HepG2 (cell line): ENCODE data around the gene TTC23. TPM values are rescaled to one million over a fixed set of nuclear protein-coding genes. Genes with fewer than 3 reads are reported as not detected.

ENCODE experiments used
- ATAC-seq: fragments of 200-7000 bp; cut with Tn5 transposase; 3 replicates; pipeline ENCODE4 v1.9.1; 2020; ENCODE audit warnings: mild to moderate bottlenecking, moderate library complexity
- BruUV-seq: library from RNA; stranded (reverse); fragments of 400-500 nt; replicated peaks from 2 replicates; lab custom pipeline; 2021; lab: Mats Ljungman, UMichigan
- CTCF ChIA-PET: fragments of 300-600 bp; formaldehyde crosslinking; extraction: SDS; loops from one replicate; lab custom pipeline; 2021; ENCODE audit warnings: low total read pairs, inconsistent platforms, low intra/inter-chr PET ratio; lab: Yijun Ruan, JAX
- POLR2A ChIA-PET: fragments of 350-600 bp; sonication (Branson Sonifier 250); formaldehyde crosslinking; loops from one replicate; lab custom pipeline; 2020; ENCODE audit warnings: antibody characterized with exemption, inconsistent platforms; lab: Yijun Ruan, JAX
- DNase-seq: peaks from one replicate; pipeline ENCODE4 v3.0.0-alpha.2; 2015; ENCODE audit warnings: low spot score
- FAIRE-seq: peaks from 3 replicates; lab custom pipeline; 2011; peaks lifted over from hg19 to GRCh38; lab: Jason Lieb, UNC
- H2AFZ ChIP-seq: one replicate; pipeline ENCODE4 v1.6.1; 2011; ENCODE audit warnings: low read length, inconsistent platforms
- H3K27ac ChIP-seq: fragments of 300-600 bp; 3 replicates; pipeline ENCODE4 v1.8.0; 2011; ENCODE audit warnings: mixed run types, mild to moderate bottlenecking, mixed read lengths, low read length, inconsistent platforms; ENCODE audit not compliant: insufficient read depth; ENCODE audit errors: extremely low read length
- H3K27me3 ChIP-seq, 2 experiments: fragments of 200-600 bp in 1 of 2; 2 replicates in 1 of 2; 3 replicates in 1 of 2; pipeline versions ENCODE4 v1.6.0 to v1.8.0; 2011; ENCODE audit warnings: low read length in 2 of 2, mild to moderate bottlenecking in 2 of 2, moderate library complexity in 2 of 2, inconsistent platforms in 1 of 2; ENCODE audit not compliant: insufficient read depth in 2 of 2, control insufficient read depth in 1 of 2
- H3K36me3 ChIP-seq, 2 experiments: fragments of 200-600 bp in 1 of 2; replicated peaks in 1 of 2; 2 replicates in 1 of 2; 3 replicates in 1 of 2; pipeline versions ENCODE4 v1.5.1 to v1.8.0; 2011; ENCODE audit warnings: low read length in 2 of 2, inconsistent platforms in 1 of 2; ENCODE audit not compliant: insufficient read depth in 2 of 2, control insufficient read depth in 1 of 2
- H3K4me1 ChIP-seq: 2 replicates; pipeline ENCODE4 v1.5.1; 2012; ENCODE audit warnings: low read length, inconsistent platforms; ENCODE audit not compliant: insufficient read depth
- H3K4me2 ChIP-seq: 2 replicates; pipeline ENCODE4 v1.6.0; 2011; ENCODE audit warnings: low read depth, low read length, inconsistent platforms
- H3K4me3 ChIP-seq, 3 experiments: fragments of 200-600 bp in 1 of 3; sonication (generic), shearing (Covaris generic) in 1 of 3; replicated peaks in 1 of 3; 2 replicates each; pipeline ENCODE4 v1.5.1; 2011 to 2016; ENCODE audit warnings: low read length in 3 of 3, inconsistent platforms in 2 of 3, low read depth in 2 of 3, mild to moderate bottlenecking in 2 of 3, control low read depth in 1 of 3, mixed read lengths in 1 of 3; ENCODE audit not compliant: insufficient read depth in 1 of 3
- H3K79me2 ChIP-seq: one replicate; pipeline ENCODE4 v1.6.1; 2011; ENCODE audit warnings: low read length, inconsistent platforms; ENCODE audit not compliant: insufficient read depth
- H3K9ac ChIP-seq: 2 replicates; pipeline ENCODE4 v1.6.0; 2011; ENCODE audit warnings: mild to moderate bottlenecking, low read depth, low read length, inconsistent platforms; ENCODE audit not compliant: insufficient read depth
- H3K9me3 ChIP-seq: 2 replicates; pipeline ENCODE4 v1.5.1; 2012; ENCODE audit warnings: mild to moderate bottlenecking, low read length
- H4K20me1 ChIP-seq: 2 replicates; pipeline ENCODE4 v1.6.0; 2011; ENCODE audit warnings: inconsistent platforms, mild to moderate bottlenecking, low read length, moderate library complexity; ENCODE audit not compliant: insufficient read depth
- JUN ChIP-seq: sonication (generic); formaldehyde crosslinking; IDR thresholded peaks from 2 replicates; pipeline ENCODE4 v1.4.0; 2020; ENCODE audit warnings: mild to moderate bottlenecking, missing genetic modification reagents
- JUNB ChIP-seq: sonication (generic); formaldehyde crosslinking; IDR thresholded peaks from 2 replicates; pipeline ENCODE4 v1.8.0; 2022; ENCODE audit warnings: missing genetic modification reagents, mild to moderate bottlenecking, borderline replicate concordance
- MED13 ChIP-seq: sonication (generic); formaldehyde crosslinking; IDR thresholded peaks from 2 replicates; pipeline ENCODE4 v1.5.0; 2020; ENCODE audit warnings: missing genetic modification reagents
- MEIS2 ChIP-seq: sonication (generic); formaldehyde crosslinking; IDR thresholded peaks from 2 replicates; pipeline ENCODE4 v1.9.0; 2021; ENCODE audit warnings: mild to moderate bottlenecking, missing genetic modification reagents
- MIER3 ChIP-seq: IDR thresholded peaks from 2 replicates; pipeline ENCODE4 v1.6.1; 2016; ENCODE audit warnings: missing compliant biosample characterization, borderline replicate concordance
- MTA1 ChIP-seq: sonication (generic); formaldehyde crosslinking; IDR thresholded peaks from 2 replicates; pipeline ENCODE4 v1.4.0; 2020; ENCODE audit warnings: missing genetic modification reagents, mild to moderate bottlenecking, borderline replicate concordance
- SMARCC2 ChIP-seq: fragments of 450-650 bp; IDR thresholded peaks from 2 replicates; pipeline ENCODE4 v1.6.1; 2017; ENCODE audit warnings: antibody characterized with exemption, mild to moderate bottlenecking
- TOPORS ChIP-seq: sonication (generic); formaldehyde crosslinking; IDR thresholded peaks from 2 replicates; pipeline ENCODE4 v1.8.0; 2023; ENCODE audit warnings: mild to moderate bottlenecking, missing genetic modification reagents
- U2AF1 ChIP-seq: fragments of 200-400 bp; formaldehyde crosslinking; optimal IDR thresholded peaks from 2 replicates; pipeline ENCODE3; 2017; ENCODE audit warnings: mild to moderate bottlenecking, low read depth, low read length
- ZFP37 ChIP-seq: sonication (generic); formaldehyde crosslinking; IDR thresholded peaks from 2 replicates; pipeline ENCODE4 v1.4.0; 2020; ENCODE audit warnings: missing genetic modification reagents, borderline replicate concordance
- ZNF143 ChIP-seq: sonication (generic); formaldehyde crosslinking; IDR thresholded peaks from 2 replicates; pipeline ENCODE4 v1.4.0; 2020; ENCODE audit warnings: missing genetic modification reagents
- ZNF329 ChIP-seq: sonication (generic); formaldehyde crosslinking; IDR thresholded peaks from 2 replicates; pipeline ENCODE4 v1.9.0; 2021; ENCODE audit warnings: low read depth, mild to moderate bottlenecking, missing genetic modification reagents
- ZNF431 ChIP-seq: sonication (generic); formaldehyde crosslinking; IDR thresholded peaks from 2 replicates; pipeline ENCODE4 v1.9.0; 2022; ENCODE audit warnings: missing genetic modification reagents, low read depth, mild to moderate bottlenecking, borderline replicate concordance
- ZNF720 ChIP-seq: sonication (generic); formaldehyde crosslinking; IDR thresholded peaks from 2 replicates; pipeline ENCODE4 v1.4.0; 2020; ENCODE audit warnings: missing genetic modification reagents
- ZNF747 ChIP-seq: sonication (generic); formaldehyde crosslinking; IDR thresholded peaks from 2 replicates; pipeline ENCODE4 v1.8.1; 2023; ENCODE audit warnings: missing genetic modification reagents, mild to moderate bottlenecking, borderline replicate concordance
- ZNF781 ChIP-seq: sonication (generic); formaldehyde crosslinking; IDR thresholded peaks from 2 replicates; pipeline ENCODE4 v1.5.1; 2020; ENCODE audit warnings: borderline replicate concordance, mild to moderate bottlenecking, missing genetic modification reagents; ENCODE audit errors: not compliant biosample characterization
- WGBS: methylation state at CpG from one replicate; pipeline ENCODE4 v1.1.6; 2017; ENCODE audit warnings: low lambda C conversion rate; 5-methylcytosine and 5-hydroxymethylcytosine counted together
- in situ Hi-C: cut with HindIII; loops from 2 replicates; pipeline ENCODE4 v1.10.0; 2017; ENCODE audit warnings: low pct_unique_long_range_greater_than_20kb; ENCODE audit not compliant: extremely low pct_ligation_motif_present
- intact Hi-C: fragments of 100-400 bp; cut with micrococcal nuclease; formaldehyde crosslinking; loops from one replicate; pipeline ENCODE4 v1.10.0; 2022; ENCODE audit not compliant: unreplicated experiment
- polyA plus RNA-seq, 8 experiments: library from polyadenylated mRNA; depleted of rRNA in 3 of 8; stranded (reverse) in 7 of 8; unstranded in 1 of 8; fragments of >200 nt; fragmentation: Illumina TruSeq in 4 of 8; extraction: Trizol in 4 of 8; gene quantifications; 2 replicates each; pipeline versions ENCODE4 v1.2.1 to v1.2.3, GENCODE V29; 2011 to 2016; ENCODE audit warnings: low read depth in 4 of 8, missing spikeins in 1 of 8, mixed read lengths in 1 of 8; ENCODE audit not compliant: insufficient read depth in 1 of 8
- total RNA-seq, 5 experiments: library from RNA; depleted of rRNA; stranded (reverse); fragments of >200 nt; fragmentation: Illumina TruSeq; extraction: Trizol; gene quantifications; 2 replicates each; pipeline ENCODE4 v1.2.3, GENCODE V29; 2016; ENCODE audit warnings: low read depth in 1 of 5
- TF ChIP-seq, protein P1 (sequence below): sonication (generic); formaldehyde crosslinking; IDR thresholded peaks from 2 replicates; pipeline ENCODE4 v1.4.0; 2020; ENCODE audit warnings: missing genetic modification reagents
- TF ChIP-seq, protein P2 (sequence below): sonication (generic); formaldehyde crosslinking; IDR thresholded peaks from 2 replicates; pipeline ENCODE4 v1.8.1; 2023; ENCODE audit warnings: mild to moderate bottlenecking, missing genetic modification reagents
- TF ChIP-seq, protein P3 (sequence below): sonication (generic); formaldehyde crosslinking; IDR thresholded peaks from 2 replicates; pipeline ENCODE4 v1.8.1; 2023; ENCODE audit warnings: mild to moderate bottlenecking, missing genetic modification reagents

TTC23 gene
- total and polyA plus RNA-seq, 2 of the 13 experiments (the other 11 are each of a cell fraction or from before 2014, with no cell fraction given), result 1.6 to 11.7 TPM

DNA sequence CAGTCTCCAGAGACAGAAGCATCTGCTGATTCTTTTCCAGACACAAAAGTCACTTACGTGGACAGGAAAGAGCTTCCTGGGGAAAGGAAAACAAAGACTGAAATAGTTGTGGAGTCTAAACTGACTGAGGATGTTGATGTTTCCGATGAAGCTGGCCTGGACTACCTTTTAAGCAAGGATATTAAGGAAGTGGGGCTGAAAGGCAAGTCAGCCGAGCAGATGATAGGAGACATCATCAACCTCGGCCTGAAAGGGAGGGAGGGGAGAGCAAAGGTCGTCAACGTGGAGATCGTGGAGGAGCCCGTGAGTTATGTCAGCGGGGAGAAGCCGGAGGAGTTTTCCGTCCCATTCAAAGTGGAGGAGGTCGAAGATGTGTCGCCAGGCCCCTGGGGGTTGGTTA, 119.1 kb downstream of the TTC23 start:
- H3K79me2 ChIP-seq, result no peaks in the 10 kb centered on the region
- no peaks in the 10 kb centered on the region for H3K9me3 ChIP-seq
- no peak overlapping the region for H3K4me2 ChIP-seq
- H2AFZ ChIP-seq, result no peak overlapping the region
- ATAC-seq, result no peak
- ChIA-PET CTCF (no interaction called here), POLR2A (no interaction called here)
- H3K9ac ChIP-seq, result no peak overlapping the region
- no peak overlapping the region for H3K4me3 ChIP-seq
- TF ChIP-seq, protein P1, sequence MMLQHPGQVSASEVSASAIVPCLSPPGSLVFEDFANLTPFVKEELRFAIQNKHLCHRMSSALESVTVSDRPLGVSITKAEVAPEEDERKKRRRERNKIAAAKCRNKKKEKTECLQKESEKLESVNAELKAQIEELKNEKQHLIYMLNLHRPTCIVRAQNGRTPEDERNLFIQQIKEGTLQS (CRISPR knock-in tag), result no peak
- TF ChIP-seq ZFP37 (CRISPR knock-in tag) (no peak), JUNB (CRISPR knock-in tag) (no peak), ZNF781 (CRISPR knock-in tag) (no peak), ZNF143 (no peak), ZNF329 (CRISPR knock-in tag) (no peak), MIER3 (no peak), TOPORS (CRISPR knock-in tag) (no peak), ZNF431 (CRISPR knock-in tag) (no peak)
- in situ Hi-C loops, result no loop called here
- BruUV-seq, result no TSS peak
- 96% methylated on average over 13 of the region's 13 CpGs for WGBS
- FAIRE-seq, result no peak
- no peaks in the 10 kb centered on the region for H3K27me3 ChIP-seq
- intact Hi-C loops, result loop anchor here (2.0 kb wide), 1 partner anchor 30 kb away; no protein-coding TSS in a partner anchor
- H4K20me1 ChIP-seq, result no peaks in the 10 kb centered on the region
- H3K4me1 ChIP-seq, result peaks cover 42% of the 10 kb centered on the region
- H3K27ac ChIP-seq, result no peak overlapping the region
- no peak for DNase-seq
- H3K36me3 ChIP-seq, result peaks cover 0 to 4% of the 10 kb centered on the region in 2 experiments; a peak in 1 of 5 replicates

DNA sequence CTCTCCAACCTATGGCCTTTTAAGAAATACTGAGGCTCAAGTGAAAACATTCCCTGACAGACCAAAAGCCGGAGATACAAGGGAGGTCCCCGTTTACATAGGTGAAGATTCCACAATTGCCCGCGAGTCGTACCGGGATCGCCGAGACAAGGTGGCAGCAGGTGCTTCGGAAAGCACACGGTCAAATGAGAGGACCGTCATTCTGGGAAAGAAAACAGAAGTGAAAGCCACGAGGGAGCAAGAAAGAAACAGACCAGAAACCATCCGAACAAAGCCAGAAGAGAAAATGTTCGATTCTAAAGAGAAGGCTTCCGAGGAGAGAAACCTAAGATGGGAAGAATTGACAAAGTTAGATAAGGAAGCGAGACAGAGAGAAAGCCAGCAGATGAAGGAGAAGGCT, 119.7 kb downstream of the TTC23 start:
- no peak overlapping the region for H3K4me2 ChIP-seq
- intact Hi-C loops, result loop anchor here (2.0 kb wide), 1 partner anchor 29 kb away; no protein-coding TSS in a partner anchor
- no peak overlapping the region for H2AFZ ChIP-seq
- no peak overlapping the region for H3K9ac ChIP-seq
- H3K27ac ChIP-seq, result no peak overlapping the region
- H3K4me1 ChIP-seq, result peaks cover 36% of the 10 kb centered on the region
- no peaks in the 10 kb centered on the region for H4K20me1 ChIP-seq
- no peaks in the 10 kb centered on the region for H3K9me3 ChIP-seq
- ChIA-PET CTCF (no interaction called here), POLR2A (no interaction called here)
- no peak overlapping the region for H3K4me3 ChIP-seq
- BruUV-seq, result no TSS peak
- WGBS, result 93% methylated on average over 16 of the region's 16 CpGs
- no peaks in the 10 kb centered on the region for H3K27me3 ChIP-seq
- DNase-seq, result no peak
- in situ Hi-C loops, result no loop called here
- FAIRE-seq, result no peak
- peaks cover 0 to 4% of the 10 kb centered on the region in 2 experiments; a peak in 1 of 5 replicates for H3K36me3 ChIP-seq
- no peak for ATAC-seq
- H3K79me2 ChIP-seq, result no peaks in the 10 kb centered on the region
- TF ChIP-seq SMARCC2, result no peak
- TF ChIP-seq MEIS2 (CRISPR knock-in tag), result no peak
- no peak for TF ChIP-seq ZNF747 (CRISPR knock-in tag)
- TF ChIP-seq MTA1 (CRISPR knock-in tag), result no peak
- TF ChIP-seq MED13, result no peak
- no peak for TF ChIP-seq ZNF720
- TF ChIP-seq, protein P2, sequence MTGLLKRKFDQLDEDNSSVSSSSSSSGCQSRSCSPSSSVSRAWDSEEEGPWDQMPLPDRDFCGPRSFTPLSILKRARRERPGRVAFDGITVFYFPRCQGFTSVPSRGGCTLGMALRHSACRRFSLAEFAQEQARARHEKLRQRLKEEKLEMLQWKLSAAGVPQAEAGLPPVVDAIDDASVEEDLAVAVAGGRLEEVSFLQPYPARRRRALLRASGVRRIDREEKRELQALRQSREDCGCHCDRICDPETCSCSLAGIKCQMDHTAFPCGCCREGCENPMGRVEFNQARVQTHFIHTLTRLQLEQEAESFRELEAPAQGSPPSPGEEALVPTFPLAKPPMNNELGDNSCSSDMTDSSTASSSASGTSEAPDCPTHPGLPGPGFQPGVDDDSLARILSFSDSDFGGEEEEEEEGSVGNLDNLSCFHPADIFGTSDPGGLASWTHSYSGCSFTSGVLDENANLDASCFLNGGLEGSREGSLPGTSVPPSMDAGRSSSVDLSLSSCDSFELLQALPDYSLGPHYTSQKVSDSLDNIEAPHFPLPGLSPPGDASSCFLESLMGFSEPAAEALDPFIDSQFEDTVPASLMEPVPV (CRISPR knock-in tag), result no peak
- TF ChIP-seq, protein P3, sequence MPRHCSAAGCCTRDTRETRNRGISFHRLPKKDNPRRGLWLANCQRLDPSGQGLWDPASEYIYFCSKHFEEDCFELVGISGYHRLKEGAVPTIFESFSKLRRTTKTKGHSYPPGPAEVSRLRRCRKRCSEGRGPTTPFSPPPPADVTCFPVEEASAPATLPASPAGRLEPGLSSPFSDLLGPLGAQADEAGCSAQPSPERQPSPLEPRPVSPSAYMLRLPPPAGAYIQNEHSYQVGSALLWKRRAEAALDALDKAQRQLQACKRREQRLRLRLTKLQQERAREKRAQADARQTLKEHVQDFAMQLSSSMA (CRISPR knock-in tag), result no peak
- TF ChIP-seq U2AF1, result no peak
- TF ChIP-seq JUN (CRISPR knock-in tag), result no peak
